Measurements from ENCODE around the gene SLC1A3.

The SLC1A3 gene

GRCh38 chr5:36682499-36682898 is 76.1 kb downstream of the SLC1A3 start:
- no peak for DNase-seq

- DNase-seq, result peak in 52 of 56 donors; percentile 15 to 89 (median 70)
These were observed 77.5 kb downstream of the SLC1A3 start for GRCh38 chr5:36683821-36684434.

- DNase-seq, result no peak
These were observed 79.4 kb downstream of the SLC1A3 start for GRCh38 chr5:36685631-36686288.

GRCh38 chr5:36686881-36687280 is 80.5 kb downstream of the SLC1A3 start:
- no peak for DNase-seq

GRCh38 chr5:36688722-36689121 is 82.3 kb downstream of the SLC1A3 start:
- DNase-seq, result peak in 2 of 56 donors; percentile 4 to 5

GRCh38 chr5:36689225-36689624 is 82.8 kb downstream of the SLC1A3 start:
- DNase-seq, result peak in 4 of 56 donors; percentile 8 to 37 (median 19)

GRCh38 chr5:36690041-36690961 is 83.9 kb downstream of the SLC1A3 start:
- peak in 55 of 56 donors; percentile 16 to 87 (median 66) for DNase-seq

- no peak for DNase-seq
These were observed 84.8 kb downstream of the SLC1A3 start for GRCh38 chr5:36691226-36691625.

- DNase-seq, result peak in 8 of 56 donors; percentile 4 to 42 (median 8)
These were observed 85.4 kb downstream of the SLC1A3 start for GRCh38 chr5:36691696-36692371.

GRCh38 chr5:36692791-36693763 is 86.7 kb downstream of the SLC1A3 start:
- peak in 55 of 56 donors; percentile 47 to 90 (median 76) for DNase-seq

GRCh38 chr5:36694351-36694750 is 87.9 kb downstream of the SLC1A3 start:
- no peak for DNase-seq

GRCh38 chr5:36696059-36696673 is 89.8 kb downstream of the SLC1A3 start:
- DNase-seq, result peak in 39 of 56 donors; percentile 4 to 74 (median 18)

GRCh38 chr5:36698031-36698430 is 91.6 kb downstream of the SLC1A3 start:
- DNase-seq, result no peak

- DNase-seq, result no peak
These were observed 94.8 kb downstream of the SLC1A3 start for GRCh38 chr5:36701085-36701698.

- peak in 4 of 56 donors; percentile 4 to 17 (median 10) for DNase-seq
These were observed 96.9 kb downstream of the SLC1A3 start for GRCh38 chr5:36703245-36703860.

GRCh38 chr5:36704131-36704530 is 97.7 kb downstream of the SLC1A3 start:
- DNase-seq, result no peak

GRCh38 chr5:36705055-36705454 is 98.6 kb downstream of the SLC1A3 start:
- no peak for DNase-seq

GRCh38 chr5:36706662-36707061 is 100.3 kb downstream of the SLC1A3 start:
- no peak for DNase-seq

GRCh38 chr5:36708996-36709395 is 102.6 kb downstream of the SLC1A3 start:
- DNase-seq, result no peak
